B cell (primary cell): ENCODE data around the gene TADA1. TPM values are rescaled to one million over a fixed set of nuclear protein-coding genes. Genes with fewer than 3 reads are reported as not detected.

Experiments
- ATAC-seq: fragments of 200-7000 bp; cut with Tn5 transposase; one replicate; pipeline ENCODE4 v1.10.0; 2021; ENCODE audit warnings: low read depth, mild to moderate bottlenecking, moderate number of reproducible peaks, moderate library complexity
- CTCF ChIA-PET: fragments of 350-600 bp; sonication (Branson Sonifier 250); formaldehyde crosslinking; loops from one replicate; lab custom pipeline; 2021; ENCODE audit warnings: antibody characterized with exemption, inconsistent platforms; lab: Charles Lee
- POLR2A ChIA-PET: fragments of 350-600 bp; sonication (Branson Sonifier 250); formaldehyde crosslinking; loops from one replicate; lab custom pipeline; 2021; ENCODE audit warnings: antibody characterized with exemption; lab: Charles Lee
- DNase-seq: peaks from one replicate; pipeline ENCODE4 v3.0.0; 2013
- H2AFZ ChIP-seq: 2 replicates; pipeline ENCODE4 v1.6.1; 2012; ENCODE audit warnings: mild to moderate bottlenecking, low read depth, low read length; ENCODE audit not compliant: insufficient read depth, poor library complexity, severe bottlenecking
- H3K27ac ChIP-seq, 2 donors: 1 replicate in 1 of 2; 2 replicates in 1 of 2; pipeline ENCODE4 v1.5.1; 2012 to 2013; ENCODE audit warnings: low read length in 2 of 2, mild to moderate bottlenecking in 2 of 2, moderate library complexity in 1 of 2
- H3K27me3 ChIP-seq, 4 experiments: fragments of 200-600 bp in 1 of 4; sonication (generic) in 1 of 4; replicated peaks in 1 of 4; 1 replicate in 2 of 4; 2 replicates in 2 of 4; pipeline versions ENCODE4 v1.6.1 to v1.7.0; 2013 to 2016; ENCODE audit warnings: low read length in 3 of 4, mild to moderate bottlenecking in 2 of 4, mixed read lengths in 1 of 4, moderate library complexity in 1 of 4; ENCODE audit not compliant: insufficient read depth in 4 of 4, control insufficient read depth in 3 of 4; ENCODE audit errors: control extremely low read depth in 1 of 4
- H3K36me3 ChIP-seq, 2 experiments: replicated peaks in 1 of 2; 1 replicate in 1 of 2; 2 replicates in 1 of 2; pipeline versions ENCODE4 v1.6.1 to v1.7.1; 2013; ENCODE audit warnings: low read length in 1 of 2; ENCODE audit not compliant: insufficient read depth in 2 of 2, control insufficient read depth in 1 of 2; ENCODE audit errors: control extremely low read depth in 1 of 2, extremely low read depth in 1 of 2
- H3K4me1 ChIP-seq, 2 donors: fragments of 200-600 bp in 1 of 2; sonication (generic) in 1 of 2; 1 replicate in 1 of 2; 2 replicates in 1 of 2; pipeline versions ENCODE4 v1.5.1 to v1.6.1; 2013 to 2017; ENCODE audit warnings: low read length in 2 of 2; ENCODE audit not compliant: control insufficient read depth in 2 of 2, insufficient read depth in 2 of 2
- H3K4me2 ChIP-seq: replicated peaks from 2 replicates; pipeline ENCODE3; 2012; ENCODE audit warnings: mild to moderate bottlenecking, low read depth, low read length; ENCODE audit not compliant: poor library complexity, severe bottlenecking
- H3K4me3 ChIP-seq, 5 experiments: fragments of 200-600 bp in 1 of 5; sonication (generic) in 1 of 5; 1 replicate in 3 of 5; 2 replicates in 2 of 5; pipeline versions ENCODE4 v1.5.1 to v1.7.0; 2011 to 2016; ENCODE audit warnings: low read length in 4 of 5, mild to moderate bottlenecking in 4 of 5, low read depth in 2 of 5, control low read depth in 1 of 5, moderate library complexity in 1 of 5; ENCODE audit not compliant: insufficient read depth in 1 of 5; ENCODE audit errors: control extremely low read depth in 1 of 5, extremely low read depth in 1 of 5
- H3K79me2 ChIP-seq: fragments of 200-600 bp; sonication (generic); one replicate; pipeline ENCODE4 v1.6.0; 2016; ENCODE audit warnings: low read length; ENCODE audit not compliant: control insufficient read depth, insufficient read depth
- H3K9ac ChIP-seq: fragments of 200-600 bp; sonication (generic); 2 replicates; pipeline ENCODE4 v1.6.1; 2017; ENCODE audit warnings: mild to moderate bottlenecking, low read length, moderate library complexity
- H3K9me3 ChIP-seq, 3 donors: one replicate each; pipeline versions ENCODE4 v1.6.1 to v1.7.1; 2013; ENCODE audit warnings: low read length in 2 of 3; ENCODE audit not compliant: control insufficient read depth in 2 of 3, insufficient read depth in 1 of 3; ENCODE audit errors: control extremely low read depth in 1 of 3
- H4K20me1 ChIP-seq: 2 replicates; pipeline ENCODE4 v1.6.0; 2012; ENCODE audit warnings: mild to moderate bottlenecking, low read length; ENCODE audit not compliant: insufficient read depth, control insufficient read depth, poor library complexity, severe bottlenecking
- H3K27ac Mint-ChIP-seq: one replicate; pipeline ENCODE4 v1.8.0; 2021; ENCODE audit warnings: mixed read lengths
- H3K27me3 Mint-ChIP-seq: one replicate; pipeline ENCODE4 v1.8.0; 2021; ENCODE audit warnings: mixed read lengths
- H3K4me1 Mint-ChIP-seq: one replicate; pipeline ENCODE4 v1.8.0; 2021; ENCODE audit warnings: mixed read lengths
- H3K4me3 Mint-ChIP-seq: one replicate; pipeline ENCODE4 v1.8.0; 2021; ENCODE audit warnings: mixed read lengths
- H3K9me3 Mint-ChIP-seq: one replicate; pipeline ENCODE4 v1.8.0; 2022; ENCODE audit warnings: mixed read lengths; ENCODE audit not compliant: insufficient read depth
- EZH2 ChIP-seq: IDR thresholded peaks from 2 replicates; pipeline ENCODE4 v1.6.1; 2012; ENCODE audit warnings: borderline replicate concordance, low read depth, mild to moderate bottlenecking, moderate library complexity, low read length; ENCODE audit not compliant: insufficient read depth, poor library complexity, severe bottlenecking
- WGBS: methylation state at CpG from one replicate; pipeline ENCODE4 v1.1.5; 2013; ENCODE audit warnings: missing lambda C conversion rate; ENCODE audit not compliant: insufficient coverage; 5-methylcytosine and 5-hydroxymethylcytosine counted together
- intact Hi-C: fragments of 100-400 bp; cut with micrococcal nuclease; formaldehyde crosslinking; loops from one replicate; pipeline ENCODE4 v1.10.0; 2022
- polyA plus RNA-seq: library from polyadenylated mRNA; depleted of rRNA; stranded (reverse); fragments of >200 nt; gene quantifications from 2 replicates; pipeline ENCODE4 v1.2.3, GENCODE V29; 2012
- total RNA-seq, 2 donors: library from RNA; stranded (reverse); fragments of 120-200 nt in 1 of 2; gene quantifications; 1 replicate in 1 of 2; 2 replicates in 1 of 2; pipeline versions ENCODE4 v1.2.3 to v1.2.4, GENCODE V29; 2013 to 2022
- TF ChIP-seq, protein P1 (sequence below): fragments of 200-600 bp; IDR thresholded peaks from one replicate; pipeline ENCODE4 v1.8.0; 2022; ENCODE audit warnings: antibody characterized with exemption, mild to moderate bottlenecking

The TADA1 gene
- total and polyA plus RNA-seq, 2 donors (not counting 1 experiment from before 2014, with no cell fraction given), result 12.0 to 12.9 TPM

DNA sequence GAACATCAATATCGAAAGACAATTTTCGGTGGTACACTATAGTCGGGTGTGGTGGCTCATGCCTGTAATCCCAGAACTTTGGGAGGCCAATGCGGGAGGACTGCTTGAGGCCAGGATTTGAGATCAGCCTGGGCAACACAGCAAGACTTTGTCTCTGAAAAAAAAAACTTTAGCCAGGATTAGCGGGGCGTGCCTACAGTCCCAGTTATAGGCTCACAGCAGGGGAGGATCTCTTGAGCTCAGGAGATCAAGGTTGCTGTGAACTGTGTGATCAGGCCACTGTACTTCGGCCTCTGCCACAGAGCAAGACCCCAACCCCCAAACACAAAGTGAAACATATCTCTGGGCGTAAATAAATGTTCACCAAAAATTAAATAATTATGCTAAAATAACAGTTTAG lies 1.6 kb downstream of the TADA1 start:
- Mint-ChIP-seq H3K9me3 (no peaks in the 10 kb centered on the region), H3K27me3 (no peaks in the 10 kb centered on the region), H3K27ac (peak overlapping the region; percentile 10), H3K4me3 (no peak overlapping the region), H3K4me1 (peaks cover 38% of the 10 kb centered on the region)
- Histone ChIP-seq H3K36me3 (peaks cover 0 to 2% of the 10 kb centered on the region in 2 experiments), H3K79me2 (peaks cover 61% of the 10 kb centered on the region), H3K27ac (no peak overlapping the region), H4K20me1 (peaks cover 13% of the 10 kb centered on the region), H2AFZ (no peak overlapping the region), H3K9me3 (no peaks in the 10 kb centered on the region), H3K4me3 (no peak overlapping the region), H3K9ac (no peak overlapping the region), H3K27me3 (no peaks in the 10 kb centered on the region), H3K4me1 (peaks cover 12 to 13% of the 10 kb centered on the region in 2 donors), H3K4me2 (no peak overlapping the region)
- intact Hi-C loops, result no loop called here
- DNase-seq, result no peak
- WGBS, result 100% methylated on average over 4 of the region's 8 CpGs
- ATAC-seq, result no peak
- ChIA-PET POLR2A (no interaction called here), CTCF (no interaction called here)
- TF ChIP-seq EZH2, result no peak
- TF ChIP-seq, protein P1, sequence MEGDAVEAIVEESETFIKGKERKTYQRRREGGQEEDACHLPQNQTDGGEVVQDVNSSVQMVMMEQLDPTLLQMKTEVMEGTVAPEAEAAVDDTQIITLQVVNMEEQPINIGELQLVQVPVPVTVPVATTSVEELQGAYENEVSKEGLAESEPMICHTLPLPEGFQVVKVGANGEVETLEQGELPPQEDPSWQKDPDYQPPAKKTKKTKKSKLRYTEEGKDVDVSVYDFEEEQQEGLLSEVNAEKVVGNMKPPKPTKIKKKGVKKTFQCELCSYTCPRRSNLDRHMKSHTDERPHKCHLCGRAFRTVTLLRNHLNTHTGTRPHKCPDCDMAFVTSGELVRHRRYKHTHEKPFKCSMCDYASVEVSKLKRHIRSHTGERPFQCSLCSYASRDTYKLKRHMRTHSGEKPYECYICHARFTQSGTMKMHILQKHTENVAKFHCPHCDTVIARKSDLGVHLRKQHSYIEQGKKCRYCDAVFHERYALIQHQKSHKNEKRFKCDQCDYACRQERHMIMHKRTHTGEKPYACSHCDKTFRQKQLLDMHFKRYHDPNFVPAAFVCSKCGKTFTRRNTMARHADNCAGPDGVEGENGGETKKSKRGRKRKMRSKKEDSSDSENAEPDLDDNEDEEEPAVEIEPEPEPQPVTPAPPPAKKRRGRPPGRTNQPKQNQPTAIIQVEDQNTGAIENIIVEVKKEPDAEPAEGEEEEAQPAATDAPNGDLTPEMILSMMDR, result no peak

DNA sequence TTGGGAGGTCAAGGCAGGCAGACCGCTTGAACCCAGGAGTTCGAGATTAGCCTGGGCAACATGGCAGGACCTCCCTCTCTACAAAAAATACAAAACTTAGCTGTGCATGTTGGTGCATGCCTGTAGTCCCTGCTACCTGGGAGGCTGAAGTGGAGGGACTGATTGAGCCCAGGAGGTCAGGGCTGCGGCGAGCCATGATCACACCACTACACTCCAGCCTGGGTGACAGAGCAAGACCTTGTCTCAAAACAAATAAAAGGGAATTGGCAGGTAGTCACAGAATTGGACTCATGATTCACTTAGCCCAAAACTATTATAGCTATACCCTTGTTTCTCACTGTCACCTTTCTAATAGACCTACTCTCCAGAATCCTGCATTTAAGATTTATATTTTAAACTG lies 5.5 kb downstream of the TADA1 start:
- Histone ChIP-seq H3K4me1 (peaks cover 6 to 8% of the 10 kb centered on the region in 2 donors), H3K9ac (no peak overlapping the region), H3K36me3 (peaks cover 5 to 18% of the 10 kb centered on the region in 2 experiments), H3K79me2 (peaks cover 58% of the 10 kb centered on the region), H4K20me1 (peaks cover 13% of the 10 kb centered on the region), H2AFZ (no peak overlapping the region), H3K27ac (no peak overlapping the region), H3K4me3 (no peak overlapping the region), H3K9me3 (no peaks in the 10 kb centered on the region), H3K4me2 (no peak overlapping the region), H3K27me3 (no peaks in the 10 kb centered on the region)
- intact Hi-C loops, result no loop called here
- CTCF ChIA-PET, result no interaction called here
- WGBS, result 100% methylated on average over 2 of the region's 4 CpGs
- no peak for ATAC-seq
- H3K27ac Mint-ChIP-seq, result no peak overlapping the region
- no peaks in the 10 kb centered on the region for H3K27me3 Mint-ChIP-seq
- POLR2A ChIA-PET, result no interaction called here
- H3K4me3 Mint-ChIP-seq, result no peak overlapping the region
- TF ChIP-seq, protein P1, result no peak
- TF ChIP-seq EZH2, result no peak
- H3K9me3 Mint-ChIP-seq, result no peaks in the 10 kb centered on the region
- peaks cover 29% of the 10 kb centered on the region for H3K4me1 Mint-ChIP-seq
- no peak for DNase-seq
